Body of pancreas (tissue), 4 donors: ENCODE data around the gene CAMTA1. TPM values are rescaled to one million over a fixed set of nuclear protein-coding genes. Genes with fewer than 3 reads are reported as not detected.

Source experiments
- ATAC-seq: fragments of 150-250 bp; one replicate; pipeline ENCODE4 v1.9.1; 2016
- DNase-seq, 4 donors: peaks; one replicate each; pipeline ENCODE4 v3.0.0-alpha.2; 2019
- H3K27ac ChIP-seq, 4 donors: fragments of 200-600 bp; sonication (generic); 1 replicate in 3 of 4; 2 replicates in 1 of 4; pipeline versions ENCODE4 v1.5.1 to v1.6.1; 2016 to 2019; ENCODE audit warnings: mild to moderate bottlenecking in 1 of 4, mixed read lengths in 1 of 4, moderate library complexity in 1 of 4
- H3K27me3 ChIP-seq, 2 donors: fragments of 200-600 bp; sonication (generic); one replicate each; pipeline ENCODE4 v1.6.0; 2016; ENCODE audit warnings: mild to moderate bottlenecking in 1 of 2
- H3K36me3 ChIP-seq, 2 donors: fragments of 200-600 bp; sonication (generic); replicated peaks in 1 of 2; 2 replicates each; pipeline ENCODE4 v1.5.1; 2016; ENCODE audit warnings: low read depth in 2 of 2; ENCODE audit not compliant: insufficient read depth in 1 of 2
- H3K4me1 ChIP-seq: fragments of 200-600 bp; sonication (generic); one replicate; pipeline ENCODE4 v1.6.0; 2016
- H3K4me3 ChIP-seq, 2 donors: fragments of 200-600 bp; sonication (generic); 1 replicate in 1 of 2; 2 replicates in 1 of 2; pipeline ENCODE4 v1.5.1; 2016 to 2019
- H3K9me3 ChIP-seq, 3 donors: fragments of 200-600 bp; sonication (generic); 1 replicate in 2 of 3; 2 replicates in 1 of 3; pipeline ENCODE4 v1.5.1; 2016
- CTCF ChIP-seq, 7 experiments: fragments of 450-650 bp in 4 of 7; fragments of 200-600 bp in 3 of 7; sonication (generic) in 3 of 7; IDR thresholded peaks; one replicate each; pipeline ENCODE4 v1.5.1; 2016 to 2019; ENCODE audit warnings: antibody characterized with exemption in 7 of 7
- POLR2A ChIP-seq, 3 donors: fragments of 450-650 bp; IDR thresholded peaks; one replicate each; pipeline ENCODE4 v1.6.1; 2016; ENCODE audit warnings: antibody characterized with exemption in 3 of 3, mild to moderate bottlenecking in 2 of 3
- WGBS, 2 donors: methylation state at CpG; one replicate each; pipeline ENCODE4 v1.1.5; 2017; 5-methylcytosine and 5-hydroxymethylcytosine counted together
- intact Hi-C: fragments of 100-400 bp; cut with DNase I; formaldehyde crosslinking; loops from one replicate; pipeline ENCODE4 v1.15.1; 2023
- total RNA-seq, 2 donors: library from RNA; depleted of rRNA; stranded (reverse); fragments of >200 nt; gene quantifications; one replicate each; pipeline ENCODE4 v1.1.0, GENCODE V29; 2016

CAMTA1 gene
- total RNA-seq, 2 donors from 2014 or later, result 36.3 to 59.7 TPM

DNA sequence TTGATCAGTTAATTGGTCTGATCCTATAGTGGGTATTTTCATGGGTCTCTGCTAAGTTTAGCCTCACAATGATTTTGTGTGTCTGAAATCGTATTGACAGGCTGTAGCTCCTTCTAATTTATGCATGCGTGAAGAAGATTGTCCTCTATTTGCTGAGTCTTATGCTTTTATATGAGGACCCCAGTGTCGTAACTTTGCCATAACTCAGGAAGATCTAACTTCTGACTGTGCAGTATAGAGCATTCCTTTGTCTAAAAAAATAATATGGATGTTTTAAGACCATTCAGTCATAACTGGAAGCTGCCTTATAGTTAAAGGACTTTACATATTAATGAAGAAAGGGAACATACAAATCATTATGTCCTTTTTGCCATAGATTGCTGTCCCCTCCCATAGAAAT is 73.3 kb downstream of the CAMTA1 start:
- Histone ChIP-seq H3K27ac (no peak overlapping the region), H3K36me3 (no peaks in the 10 kb centered on the region), H3K4me1 (peaks cover 9% of the 10 kb centered on the region), H3K9me3 (no peaks in the 10 kb centered on the region), H3K4me3 (no peak overlapping the region), H3K27me3 (no peaks in the 10 kb centered on the region)
- intact Hi-C loops, result no loop called here
- 84 to 93% methylated on average over 3 of the region's 3 CpGs for WGBS, 2 donors
- TF ChIP-seq CTCF (IDR thresholded peaks at IDR 0.05), result no peak
- no peak for TF ChIP-seq POLR2A (IDR thresholded peaks at IDR 0.05)
- ATAC-seq (no peak), DNase-seq (no peak)

DNA sequence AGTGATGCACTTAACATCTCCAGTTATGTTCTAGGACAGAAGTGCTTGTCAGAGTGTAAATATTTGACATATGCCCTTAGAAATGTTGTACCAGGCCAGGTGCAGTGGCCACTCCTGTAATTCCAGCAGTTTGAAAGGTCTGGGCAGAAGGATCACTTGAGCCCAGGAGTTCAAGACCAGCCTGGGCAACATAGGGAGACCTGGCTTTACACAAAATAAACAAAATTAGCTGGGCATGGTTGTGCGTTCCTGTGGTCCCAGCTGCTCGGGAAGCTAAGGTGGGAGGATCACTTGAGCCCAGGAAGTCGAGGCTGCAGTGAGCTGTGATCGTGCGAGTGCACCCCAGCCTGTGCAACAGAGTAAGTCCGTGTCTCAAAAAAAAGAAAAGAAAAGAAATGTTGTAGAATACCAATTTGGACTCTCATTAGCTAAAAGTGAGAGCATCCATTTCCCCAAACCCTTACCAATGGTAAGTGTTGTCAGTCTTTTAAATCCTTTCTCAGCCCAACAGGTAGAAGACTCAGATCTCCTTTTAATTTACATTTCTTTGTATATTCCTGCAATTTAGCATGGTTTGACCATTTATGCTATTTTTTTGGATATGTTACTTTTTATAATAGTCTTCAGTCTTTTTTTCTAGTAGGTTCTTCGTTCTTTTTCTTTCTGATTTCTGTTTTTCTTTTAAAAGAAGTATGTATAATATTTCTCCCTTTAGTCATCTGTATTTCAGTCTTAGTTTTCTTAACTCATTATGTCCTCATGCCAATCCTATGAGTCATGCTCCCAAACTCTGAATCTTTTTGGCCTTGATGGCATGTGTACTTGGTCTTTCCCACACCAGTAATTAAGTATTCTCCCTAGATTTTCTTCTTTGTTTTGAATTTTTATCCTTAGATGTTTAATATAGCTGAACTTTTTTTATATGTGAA is 74.4 kb downstream of the CAMTA1 start:
- no peaks in the 10 kb centered on the region for H3K36me3 ChIP-seq
- ATAC-seq, result peak; percentile 71
- H3K4me3 ChIP-seq, result no peak overlapping the region
- H3K27me3 ChIP-seq, result no peaks in the 10 kb centered on the region
- H3K9me3 ChIP-seq, result no peaks in the 10 kb centered on the region
- 86 to 95% methylated on average over 7 of the region's 7 CpGs for WGBS, 2 donors
- DNase-seq, result peak in 1 of 4 donors; percentile 38
- TF ChIP-seq CTCF (IDR thresholded peaks at IDR 0.05) (no peak), POLR2A (IDR thresholded peaks at IDR 0.05) (no peak)
- H3K27ac ChIP-seq, result peak overlapping the region in 2 of 4 donors; percentile 28 to 55
- intact Hi-C loops, result no loop called here
- H3K4me1 ChIP-seq, result peaks cover 9% of the 10 kb centered on the region

- peak overlapping the region in 2 of 4 donors; percentile 17 to 55 for H3K27ac ChIP-seq
- H3K36me3 ChIP-seq, result no peaks in the 10 kb centered on the region
- peaks cover 9% of the 10 kb centered on the region for H3K4me1 ChIP-seq
- H3K9me3 ChIP-seq, result no peaks in the 10 kb centered on the region
- no peak for DNase-seq
- no peak for ATAC-seq
- WGBS, 2 donors, result 87 to 90% methylated on average over 6 of the region's 6 CpGs
- no peak for TF ChIP-seq CTCF (IDR thresholded peaks at IDR 0.05)
- no peak for TF ChIP-seq POLR2A (IDR thresholded peaks at IDR 0.05)
- intact Hi-C loops, result no loop called here
- no peaks in the 10 kb centered on the region for H3K27me3 ChIP-seq
- no peak overlapping the region for H3K4me3 ChIP-seq
Observed at GRCh38 chr1:6860401-6860800, 75.1 kb downstream of the CAMTA1 start.

- H3K27ac ChIP-seq, result no peak overlapping the region
- WGBS, 2 donors, result 92 to 95% methylated on average over 12 of the region's 12 CpGs
- ATAC-seq (no peak), DNase-seq (no peak)
- no peaks in the 10 kb centered on the region for H3K27me3 ChIP-seq
- H3K9me3 ChIP-seq, result no peaks in the 10 kb centered on the region
- H3K4me3 ChIP-seq, result no peak overlapping the region
- H3K4me1 ChIP-seq, result peaks cover 9% of the 10 kb centered on the region
- no peaks in the 10 kb centered on the region for H3K36me3 ChIP-seq
- intact Hi-C loops, result no loop called here
- no peak for TF ChIP-seq POLR2A (IDR thresholded peaks at IDR 0.05)
- no peak for TF ChIP-seq CTCF (IDR thresholded peaks at IDR 0.05)
Observed at GRCh38 chr1:6861075-6861724, 75.9 kb downstream of the CAMTA1 start.
